ENCODE results near the gene PIGU. TPM values are rescaled to one million over a fixed set of nuclear protein-coding genes. Genes with fewer than 3 reads are reported as not detected.

Gene PIGU
- total and polyA plus RNA-seq, 2 of the 13 experiments (the other 11 are each of a cell fraction or from before 2014, with no cell fraction given): 45.5 to 231 TPM

- TF ChIP-seq CBX2 (IDR thresholded peaks at IDR 0.05; ENCODE audit: low read depth, low read length) (no peak), CBX2 (CRISPR knock-in tag; IDR thresholded peaks at IDR 0.05; ENCODE audit: low read depth) (no peak), HOXD1 (CRISPR knock-in tag; IDR thresholded peaks at IDR 0.05) (peak; percentile 86; the same call in 1 of the 2 replicates), GABPB1 (CRISPR knock-in tag; IDR thresholded peaks at IDR 0.05) (peak; percentile 97), MEIS1 (CRISPR knock-in tag; IDR thresholded peaks at IDR 0.05; ENCODE audit: borderline replicate concordance) (0 out of 2 replicates have a peak, but pooled peaks have one; percentile 36), RXRA (CRISPR knock-in tag; IDR thresholded peaks at IDR 0.05) (peak; percentile 91), ATF7-NPFF (CRISPR knock-in tag; IDR thresholded peaks at IDR 0.05; ENCODE audit: low read depth) (peak; percentile 35; the same call in 1 of the 2 replicates), IRX3 (CRISPR knock-in tag; IDR thresholded peaks at IDR 0.05; ENCODE audit: borderline replicate concordance, low read depth) (no peak; the same call in 1 of the 2 replicates), AHR (CRISPR knock-in tag; IDR thresholded peaks at IDR 0.05) (peak; percentile 76; the same call in 1 of the 2 replicates), JUND (CRISPR knock-in tag; IDR thresholded peaks at IDR 0.05) (no peak; the same call in 1 of the 2 replicates), ZNF34 (CRISPR knock-in tag; IDR thresholded peaks at IDR 0.05; ENCODE audit: borderline replicate concordance) (0 out of 2 replicates have a peak, but pooled peaks have one; percentile 26), ZNF768 (CRISPR knock-in tag; IDR thresholded peaks at IDR 0.05) (peak; percentile 80), EP300 (IDR thresholded peaks at IDR 0.05; ENCODE audit: low read depth in 2 of 2, low read length in 2 of 2) (peak in 1 of 2 experiments; percentile 61; a peak in 1 of 4 replicates), EP300 (CRISPR knock-in tag; IDR thresholded peaks at IDR 0.05; ENCODE audit: borderline replicate concordance) (no peak; the same call in 1 of the 2 replicates), SP5 (CRISPR knock-in tag; IDR thresholded peaks at IDR 0.05; ENCODE audit: borderline replicate concordance, low read depth) (peak; percentile 90), ZFP90 (CRISPR knock-in tag; IDR thresholded peaks at IDR 0.05; ENCODE audit: borderline replicate concordance) (peak; percentile 81; the same call in 1 of the 2 replicates), SMC3 (IDR thresholded peaks at IDR 0.05; ENCODE audit: low read length) (no peak), ZFP1 (CRISPR knock-in tag; IDR thresholded peaks at IDR 0.05) (peak; percentile 81; the same call in 1 of the 2 replicates), SIN3A (IDR thresholded peaks at IDR 0.05; ENCODE audit: borderline replicate concordance, low read depth, low read length) (peak; percentile 94), FOXM1 (CRISPR knock-in tag; IDR thresholded peaks at IDR 0.05) (no peak), ZNF556 (CRISPR knock-in tag; IDR thresholded peaks at IDR 0.05; ENCODE audit: borderline replicate concordance) (peak; percentile 87), ZNF446 (CRISPR knock-in tag; IDR thresholded peaks at IDR 0.05) (peak; percentile 72; the same call in 1 of the 2 replicates), ATM (IDR thresholded peaks at IDR 0.05; ENCODE audit: borderline replicate concordance) (no peak), ZNF75D (CRISPR knock-in tag; IDR thresholded peaks at IDR 0.05; ENCODE audit: borderline replicate concordance) (no peak), ZNF225 (CRISPR knock-in tag; IDR thresholded peaks at IDR 0.05) (peak; percentile 79)
- TF ChIP-seq, protein P1, sequence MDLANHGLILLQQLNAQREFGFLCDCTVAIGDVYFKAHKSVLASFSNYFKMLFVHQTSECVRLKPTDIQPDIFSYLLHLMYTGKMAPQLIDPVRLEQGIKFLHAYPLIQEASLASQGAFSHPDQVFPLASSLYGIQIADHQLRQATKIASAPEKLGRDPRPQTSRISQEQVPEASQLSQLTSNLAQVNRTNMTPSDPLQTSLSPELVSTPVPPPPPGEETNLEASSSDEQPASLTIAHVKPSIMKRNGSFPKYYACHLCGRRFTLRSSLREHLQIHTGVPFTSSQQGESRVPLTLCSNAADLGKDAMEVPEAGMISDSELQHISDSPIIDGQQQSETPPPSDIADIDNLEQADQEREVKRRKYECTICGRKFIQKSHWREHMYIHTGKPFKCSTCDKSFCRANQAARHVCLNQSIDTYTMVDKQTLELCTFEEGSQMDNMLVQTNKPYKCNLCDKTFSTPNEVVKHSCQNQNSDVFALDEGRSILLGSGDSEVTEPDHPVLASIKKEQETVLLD (CRISPR knock-in tag; IDR thresholded peaks at IDR 0.05; ENCODE audit: low read depth): peak; percentile 87
- TF ChIP-seq, protein P2, sequence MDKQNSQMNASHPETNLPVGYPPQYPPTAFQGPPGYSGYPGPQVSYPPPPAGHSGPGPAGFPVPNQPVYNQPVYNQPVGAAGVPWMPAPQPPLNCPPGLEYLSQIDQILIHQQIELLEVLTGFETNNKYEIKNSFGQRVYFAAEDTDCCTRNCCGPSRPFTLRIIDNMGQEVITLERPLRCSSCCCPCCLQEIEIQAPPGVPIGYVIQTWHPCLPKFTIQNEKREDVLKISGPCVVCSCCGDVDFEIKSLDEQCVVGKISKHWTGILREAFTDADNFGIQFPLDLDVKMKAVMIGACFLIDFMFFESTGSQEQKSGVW (CRISPR knock-in tag; IDR thresholded peaks at IDR 0.05; ENCODE audit: borderline replicate concordance): no peak
- TF ChIP-seq, protein P3, sequence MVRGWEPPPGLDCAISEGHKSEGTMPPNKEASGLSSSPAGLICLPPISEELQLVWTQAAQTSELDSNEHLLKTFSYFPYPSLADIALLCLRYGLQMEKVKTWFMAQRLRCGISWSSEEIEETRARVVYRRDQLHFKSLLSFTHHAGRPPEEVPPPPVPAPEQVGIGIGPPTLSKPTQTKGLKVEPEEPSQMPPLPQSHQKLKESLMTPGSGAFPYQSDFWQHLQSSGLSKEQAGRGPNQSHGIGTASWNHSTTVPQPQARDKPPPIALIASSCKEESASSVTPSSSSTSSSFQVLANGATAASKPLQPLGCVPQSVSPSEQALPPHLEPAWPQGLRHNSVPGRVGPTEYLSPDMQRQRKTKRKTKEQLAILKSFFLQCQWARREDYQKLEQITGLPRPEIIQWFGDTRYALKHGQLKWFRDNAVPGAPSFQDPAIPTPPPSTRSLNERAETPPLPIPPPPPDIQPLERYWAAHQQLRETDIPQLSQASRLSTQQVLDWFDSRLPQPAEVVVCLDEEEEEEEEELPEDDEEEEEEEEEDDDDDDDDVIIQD (CRISPR knock-in tag; IDR thresholded peaks at IDR 0.05; ENCODE audit: low read depth): peak; percentile 70
These were observed at the start of gene PIGU (continued) for GRCh38 chr20:34676642-34677373.
